ENCODE data around the gene CSRP1. TPM values are rescaled to one million over a fixed set of nuclear protein-coding genes. Genes with fewer than 3 reads are reported as not detected.

The CSRP1 gene
- total RNA-seq, 2 donors from 2014 or later, result 2,051 to 3,060 TPM

DNA sequence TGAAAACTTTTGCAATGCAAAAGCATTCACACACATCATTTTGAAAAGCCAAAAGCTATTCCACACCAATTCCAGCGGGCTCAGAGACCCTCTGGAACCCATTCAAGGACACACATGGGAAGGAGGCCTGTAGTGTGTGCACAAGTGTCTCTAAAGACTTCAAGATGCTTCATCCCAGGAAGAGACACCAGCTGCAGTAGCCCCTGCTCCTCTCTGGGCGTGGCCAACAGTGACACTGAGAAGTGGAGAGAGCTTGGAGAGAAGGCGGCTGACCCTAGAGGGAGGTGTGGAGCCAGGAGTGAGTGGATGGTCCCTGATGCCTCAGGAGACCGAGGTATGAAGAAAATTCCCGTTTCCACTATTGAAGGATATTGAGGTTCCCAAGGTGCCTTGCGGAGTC lies 70.5 kb downstream of the CSRP1 start:
- Histone ChIP-seq H3K27ac (no peak overlapping the region), H3K4me1 (ENCODE audit: control insufficient read depth in 1 of 2, low read depth in 2 of 2) (peaks cover 0 to 11% of the 10 kb centered on the region in 2 donors), H3K36me3 (no peaks in the 10 kb centered on the region), H3K4me3 (no peak overlapping the region), H3K27me3 (replicated peaks; ENCODE audit: insufficient read depth) (no peaks in the 10 kb centered on the region), H3K9me3 (no peaks in the 10 kb centered on the region)
- DNase-seq (ENCODE audit: low spot score) (no peak), ATAC-seq (ENCODE audit: insufficient number of reproducible peaks, low FRiP score, low read depth) (no peak)
- TF ChIP-seq, protein P1, sequence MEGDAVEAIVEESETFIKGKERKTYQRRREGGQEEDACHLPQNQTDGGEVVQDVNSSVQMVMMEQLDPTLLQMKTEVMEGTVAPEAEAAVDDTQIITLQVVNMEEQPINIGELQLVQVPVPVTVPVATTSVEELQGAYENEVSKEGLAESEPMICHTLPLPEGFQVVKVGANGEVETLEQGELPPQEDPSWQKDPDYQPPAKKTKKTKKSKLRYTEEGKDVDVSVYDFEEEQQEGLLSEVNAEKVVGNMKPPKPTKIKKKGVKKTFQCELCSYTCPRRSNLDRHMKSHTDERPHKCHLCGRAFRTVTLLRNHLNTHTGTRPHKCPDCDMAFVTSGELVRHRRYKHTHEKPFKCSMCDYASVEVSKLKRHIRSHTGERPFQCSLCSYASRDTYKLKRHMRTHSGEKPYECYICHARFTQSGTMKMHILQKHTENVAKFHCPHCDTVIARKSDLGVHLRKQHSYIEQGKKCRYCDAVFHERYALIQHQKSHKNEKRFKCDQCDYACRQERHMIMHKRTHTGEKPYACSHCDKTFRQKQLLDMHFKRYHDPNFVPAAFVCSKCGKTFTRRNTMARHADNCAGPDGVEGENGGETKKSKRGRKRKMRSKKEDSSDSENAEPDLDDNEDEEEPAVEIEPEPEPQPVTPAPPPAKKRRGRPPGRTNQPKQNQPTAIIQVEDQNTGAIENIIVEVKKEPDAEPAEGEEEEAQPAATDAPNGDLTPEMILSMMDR (IDR thresholded peaks at IDR 0.05), result no peak

DNA sequence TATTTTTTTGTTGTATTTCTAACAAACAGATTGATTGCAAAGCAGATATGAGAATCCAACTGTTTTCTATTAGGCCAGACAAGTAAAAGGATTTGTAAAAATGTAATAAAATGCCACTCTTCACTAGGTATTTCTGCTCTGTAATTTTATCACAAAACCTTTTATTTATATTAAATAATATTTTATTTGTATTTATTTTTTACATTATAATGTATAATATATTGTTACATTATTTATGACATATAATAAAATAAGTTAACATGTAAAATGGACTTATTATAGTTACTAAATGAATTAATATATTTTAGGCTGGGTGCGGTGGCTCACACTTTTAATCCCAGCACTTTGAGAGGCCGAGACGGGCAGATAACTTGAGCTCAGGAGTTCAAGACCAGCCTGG lies 72.7 kb downstream of the CSRP1 start:
- Histone ChIP-seq H3K27me3 (replicated peaks; ENCODE audit: insufficient read depth) (no peaks in the 10 kb centered on the region), H3K4me1 (ENCODE audit: control insufficient read depth in 1 of 2, low read depth in 2 of 2) (peaks cover 0 to 11% of the 10 kb centered on the region in 2 donors), H3K4me3 (no peak overlapping the region), H3K9me3 (no peaks in the 10 kb centered on the region), H3K27ac (no peak overlapping the region), H3K36me3 (no peaks in the 10 kb centered on the region)
- ATAC-seq (ENCODE audit: insufficient number of reproducible peaks, low FRiP score, low read depth), result no peak
- TF ChIP-seq, protein P1 (IDR thresholded peaks at IDR 0.05), result no peak
- no peak for DNase-seq (ENCODE audit: low spot score)

DNA sequence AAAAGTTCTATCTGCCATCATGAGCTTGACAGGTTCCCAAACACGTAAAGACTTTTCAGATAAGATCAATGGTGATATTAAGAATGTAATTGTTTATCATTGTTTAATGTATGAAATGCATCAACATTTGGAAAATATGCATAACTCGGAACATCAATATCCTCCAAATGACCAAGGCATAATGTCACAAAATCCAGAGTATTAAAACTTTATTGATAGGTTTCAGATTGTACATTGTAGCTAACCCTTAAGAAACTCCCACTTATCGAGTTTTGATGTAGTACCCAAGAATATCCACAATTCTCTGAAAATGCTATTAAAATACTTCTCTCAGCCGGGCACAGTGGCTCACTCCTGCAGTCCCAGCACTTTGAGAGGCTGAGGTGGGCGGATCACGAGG lies 73.3 kb downstream of the CSRP1 start:
- no peaks in the 10 kb centered on the region for H3K27me3 ChIP-seq (replicated peaks; ENCODE audit: insufficient read depth)
- ATAC-seq (ENCODE audit: insufficient number of reproducible peaks, low FRiP score, low read depth) (no peak), DNase-seq (ENCODE audit: low spot score) (no peak)
- no peak overlapping the region for H3K27ac ChIP-seq
- TF ChIP-seq, protein P1 (IDR thresholded peaks at IDR 0.05), result no peak
- H3K4me1 ChIP-seq (ENCODE audit: control insufficient read depth in 1 of 2, low read depth in 2 of 2), result peaks cover 0 to 11% of the 10 kb centered on the region in 2 donors
- no peaks in the 10 kb centered on the region for H3K9me3 ChIP-seq
- no peaks in the 10 kb centered on the region for H3K36me3 ChIP-seq
- no peak overlapping the region for H3K4me3 ChIP-seq

Other genes with a start within 250 kb of the CSRP1 start
- gene PKP1, start 223.6 kb downstream of the CSRP1 start, total RNA-seq, result under 1 TPM in 1 of 2 donors, not detected in 1; 0.54 TPM
- gene TNNT2, start 129.4 kb downstream of the CSRP1 start, total RNA-seq, result under 1 TPM in 1 of 2 donors, not detected in 1; 0.21 TPM
- gene LAD1, start 107.8 kb downstream of the CSRP1 start, total RNA-seq, result 10 to 100 TPM in 1 of 2 donors, under 1 TPM in 1; 0.41 to 11.1 TPM
- 1 to 10 TPM in 1 of 2 donors, not detected in 1; 1.2 TPM for gene TNNI1, start 85.4 kb downstream of the CSRP1 start, total RNA-seq
- gene PHLDA3, start 37.9 kb downstream of the CSRP1 start, total RNA-seq, result 100 to 1,000 TPM in 1 of 2 donors, 10 to 100 TPM in 1; 65.7 to 134 TPM
- 100 to 1,000 TPM; 126 to 255 TPM for gene NAV1, start 32.0 kb upstream of the CSRP1 start, total RNA-seq

All from thoracic aorta (tissue), 2 donors.